Lower leg skin (tissue), 4 donors: ENCODE measurements around the gene CD7. TPM values are rescaled to one million over a fixed set of nuclear protein-coding genes. Genes with fewer than 3 reads are reported as not detected.

Experiments used
- DNase-seq, 2 donors: peaks; one replicate each; pipeline ENCODE4 v3.0.0-alpha.2; 2019; ENCODE audit warnings: low spot score in 2 of 2
- H3K4me3 ChIP-seq: fragments of 200-600 bp; sonication (generic); 2 replicates; pipeline ENCODE4 v1.5.1; 2017; ENCODE audit warnings: mild to moderate bottlenecking, low read depth; ENCODE audit not compliant: poor library complexity, severe bottlenecking
- CTCF ChIP-seq, 3 donors: fragments of 450-650 bp; IDR thresholded peaks; one replicate each; pipeline ENCODE4 v1.5.1; 2016; ENCODE audit warnings: antibody characterized with exemption in 3 of 3, mild to moderate bottlenecking in 3 of 3, moderate library complexity in 2 of 3
- POLR2A ChIP-seq, 2 donors: fragments of 450-650 bp; IDR thresholded peaks; one replicate each; pipeline ENCODE4 v1.6.1; 2016 to 2017; ENCODE audit warnings: antibody characterized with exemption in 2 of 2, mild to moderate bottlenecking in 1 of 2, moderate library complexity in 1 of 2
- WGBS, 2 donors: methylation state at CpG; one replicate each; pipeline ENCODE4 v1.1.5; 2018; 5-methylcytosine and 5-hydroxymethylcytosine counted together
- intact Hi-C: fragments of 100-400 bp; cut with DNase I; formaldehyde crosslinking; loops from one replicate; pipeline ENCODE4 v1.15.0; 2023; ENCODE audit warnings: low total_unique reads
- total RNA-seq, 4 donors: library from RNA; depleted of rRNA; stranded (reverse); fragments of >200 nt; gene quantifications; one replicate each; pipeline ENCODE4 v1.1.0, GENCODE V29; 2016

The CD7 gene
- total RNA-seq, 4 donors from 2014 or later: 0.45 to 0.99 TPM; not detected in 2

GRCh38 chr17:82304826-82305726 is 12.3 kb downstream of the CD7 start:
- 88 to 89% methylated on average over 22 to 23 of the region's 23 CpGs for WGBS, 2 donors
- no peak overlapping the region for H3K4me3 ChIP-seq
- TF ChIP-seq POLR2A (IDR thresholded peaks at IDR 0.05) (no peak), CTCF (IDR thresholded peaks at IDR 0.05) (no peak)
- no peak for DNase-seq
- intact Hi-C loops: no loop called here

DNA sequence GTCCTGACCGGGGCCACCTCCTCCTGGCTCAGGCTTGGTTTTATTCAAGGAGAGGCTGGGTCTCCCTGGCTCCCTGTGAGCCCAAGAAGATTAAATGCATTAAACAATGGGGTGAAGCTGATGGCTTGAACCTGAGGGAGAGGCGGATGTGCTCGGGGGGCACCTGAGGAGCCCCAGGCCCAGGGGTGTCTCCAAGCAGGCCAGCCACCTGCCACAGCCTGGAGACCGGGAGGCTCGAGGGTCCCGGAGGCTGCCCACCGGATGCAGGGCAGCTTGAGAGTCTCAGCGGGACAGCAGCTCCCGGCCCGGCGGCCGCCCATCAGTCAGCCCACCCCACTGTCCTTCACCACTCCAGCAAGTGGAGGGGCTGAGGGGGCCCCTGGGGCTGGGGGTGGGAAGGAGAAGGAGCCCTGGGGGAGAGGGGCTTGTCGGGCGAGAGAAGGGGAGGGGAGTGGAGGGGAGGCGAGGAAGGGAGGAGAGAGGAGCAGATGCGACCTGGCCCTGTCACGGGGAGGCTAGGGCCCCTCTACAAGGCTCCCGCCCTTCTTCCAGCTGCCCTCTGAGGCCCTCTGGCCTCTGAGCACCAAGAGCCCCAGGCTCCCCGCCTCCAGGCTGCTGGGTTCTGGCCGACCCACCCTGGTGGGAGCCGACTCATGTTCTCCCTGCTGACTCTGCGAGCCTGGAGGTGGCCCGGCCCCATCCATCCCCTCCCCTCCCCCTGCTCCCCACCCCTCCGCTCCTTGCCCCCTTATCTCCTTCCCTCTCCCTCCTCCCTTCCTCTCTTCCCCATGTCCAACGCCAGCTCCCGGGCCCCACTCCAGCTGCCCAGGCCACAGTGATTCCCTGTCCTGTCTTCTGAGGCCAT is 13.2 kb downstream of the CD7 start:
- no peak overlapping the region for H3K4me3 ChIP-seq
- 82 to 84% methylated on average over 16 to 21 of the region's 26 CpGs for WGBS, 2 donors
- no peak for DNase-seq
- TF ChIP-seq POLR2A (IDR thresholded peaks at IDR 0.05) (no peak), CTCF (IDR thresholded peaks at IDR 0.05) (no peak)
- intact Hi-C loops: no loop called here

DNA sequence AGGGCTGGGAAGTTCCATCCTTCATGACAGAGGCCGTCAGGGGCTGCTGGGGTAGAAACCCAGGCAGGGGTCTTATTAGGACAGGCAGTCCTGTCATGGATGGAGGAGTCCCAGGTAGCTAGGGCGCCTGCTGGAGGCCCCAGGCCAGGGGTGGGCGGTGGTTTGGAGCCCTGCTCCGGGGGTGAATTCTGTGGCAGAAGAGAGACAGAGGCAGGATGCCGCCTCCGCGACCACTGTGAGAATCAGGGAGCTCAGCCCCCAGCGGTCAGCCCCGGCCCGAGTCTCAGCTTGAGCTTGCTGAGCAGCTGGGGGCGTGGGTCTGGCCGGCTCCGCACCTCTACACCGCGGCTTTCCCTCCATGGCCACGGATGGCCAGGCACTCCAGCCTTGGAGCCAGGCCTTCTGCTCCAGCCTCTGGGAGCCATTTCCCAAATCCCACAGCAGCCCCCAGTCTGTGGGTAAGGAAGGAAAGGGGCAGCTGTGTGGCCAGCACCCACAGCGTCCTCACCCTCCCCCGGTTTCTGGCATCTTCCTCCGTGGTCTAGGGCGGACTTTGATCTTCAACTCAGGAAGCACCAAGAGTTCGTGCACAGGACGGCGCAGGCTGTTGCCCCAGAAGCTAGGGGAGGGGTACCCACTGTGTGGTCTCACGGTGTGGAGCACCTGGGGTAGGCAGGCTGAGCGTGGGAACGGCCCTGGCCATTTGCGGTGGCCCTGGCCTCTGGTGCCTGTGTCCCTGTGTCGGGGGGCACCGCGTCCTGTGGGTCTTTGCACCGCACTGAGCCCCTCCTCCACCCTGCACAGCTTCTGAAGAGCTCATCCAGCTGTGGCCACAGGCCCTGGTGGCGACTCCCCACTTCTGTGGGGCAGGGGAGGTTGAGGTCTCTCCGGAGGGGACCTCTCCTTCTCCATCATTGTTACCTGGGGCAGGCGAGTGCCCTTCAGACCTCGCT is 14.1 kb downstream of the CD7 start:
- DNase-seq: no peak
- intact Hi-C loops: no loop called here
- TF ChIP-seq CTCF (IDR thresholded peaks at IDR 0.05) (no peak), POLR2A (IDR thresholded peaks at IDR 0.05) (no peak)
- WGBS, 2 donors: 78 to 79% methylated on average over 27 to 34 of the region's 35 CpGs
- H3K4me3 ChIP-seq: no peak overlapping the region

GRCh38 chr17:82302568-82302963 is 14.8 kb downstream of the CD7 start:
- TF ChIP-seq CTCF (IDR thresholded peaks at IDR 0.05) (no peak), POLR2A (IDR thresholded peaks at IDR 0.05) (no peak)
- WGBS, 2 donors: 83 to 86% methylated on average over 9 to 13 of the region's 15 CpGs
- H3K4me3 ChIP-seq: no peak overlapping the region
- intact Hi-C loops: no loop called here
- DNase-seq: no peak

- no peak overlapping the region for H3K4me3 ChIP-seq
- no peak for DNase-seq
- no peak for TF ChIP-seq POLR2A (IDR thresholded peaks at IDR 0.05)
- TF ChIP-seq CTCF (IDR thresholded peaks at IDR 0.05): no peak
- intact Hi-C loops: no loop called here
- WGBS, 2 donors: 56 to 57% methylated on average over 17 to 22 of the region's 23 CpGs
Observed at GRCh38 chr17:82301916-82302567, 15.4 kb downstream of the CD7 start.
